Kidney (tissue), 14 donors: Measurements from ENCODE around the gene ACVR1. TPM values are rescaled to one million over a fixed set of nuclear protein-coding genes. Genes with fewer than 3 reads are reported as not detected.
"Not testable (repeated sequence)": the region's sequence is repeated elsewhere in the genome, so short reads cannot be mapped to it uniquely, and the experiment has no call there.

ENCODE experiments used
- DNase-seq, 5 donors: peaks; one replicate each; pipeline ENCODE4 v3.0.0-alpha.2; 2013 to 2020
- FAIRE-seq: peaks from 2 replicates; lab custom pipeline; 2012; peaks lifted over from hg19 to GRCh38; lab: Jason Lieb, UNC
- H3K27ac ChIP-seq, 2 donors: one replicate each; pipeline ENCODE4 v1.7.0; 2013; ENCODE audit warnings: low read depth in 2 of 2, low read length in 2 of 2, inconsistent platforms in 1 of 2
- H3K27me3 ChIP-seq: one replicate; pipeline ENCODE4 v1.7.1; 2013; ENCODE audit warnings: low read length, inconsistent platforms; ENCODE audit not compliant: control insufficient read depth, insufficient read depth
- H3K36me3 ChIP-seq, 3 donors: one replicate each; pipeline versions ENCODE4 v1.7.0 to v1.7.1; 2013; ENCODE audit warnings: low read length in 3 of 3, control low read depth in 1 of 3, inconsistent platforms in 1 of 3; ENCODE audit not compliant: insufficient read depth in 3 of 3, control insufficient read depth in 2 of 3
- H3K4me1 ChIP-seq, 3 donors: one replicate each; pipeline versions ENCODE4 v1.7.0 to v1.7.1; 2013; ENCODE audit warnings: low read length in 3 of 3, inconsistent platforms in 1 of 3, low read depth in 1 of 3; ENCODE audit not compliant: control insufficient read depth in 2 of 3, insufficient read depth in 2 of 3
- H3K4me3 ChIP-seq, 3 donors: one replicate each; pipeline versions ENCODE4 v1.7.0 to v1.8.1; 2013; ENCODE audit warnings: low read length in 3 of 3, control low read depth in 1 of 3, inconsistent platforms in 1 of 3
- H3K9ac ChIP-seq, 3 donors: one replicate each; pipeline versions ENCODE4 v1.7.0 to v1.7.1; 2013; ENCODE audit warnings: low read length in 3 of 3, control low read depth in 1 of 3, inconsistent platforms in 1 of 3
- H3K9me3 ChIP-seq, 3 donors: one replicate each; pipeline versions ENCODE4 v1.7.0 to v1.7.1; 2013; ENCODE audit warnings: low read length in 3 of 3, control low read depth in 1 of 3, inconsistent platforms in 1 of 3; ENCODE audit not compliant: control insufficient read depth in 2 of 3, insufficient read depth in 1 of 3
- CTCF ChIP-seq: IDR thresholded peaks from 3 replicates; pipeline ENCODE4 v1.5.1; 2012; ENCODE audit warnings: mild to moderate bottlenecking, moderate library complexity, borderline replicate concordance; ENCODE audit not compliant: insufficient read depth; ENCODE audit errors: extremely low read depth
- intact Hi-C: fragments of 100-400 bp; cut with DNase I; formaldehyde crosslinking; loops from one replicate; pipeline ENCODE4 v1.11.1; 2022
- polyA plus RNA-seq: library from polyadenylated mRNA; stranded (reverse); fragments of 350-450 nt; fragmentation: Illumina TruSeq; extraction: RNeasy Lipid Tissue Mini Kit (QIAGEN cat#74804); gene quantifications from one replicate; pipeline ENCODE4 v1.2.3, GENCODE V29; 2014; ENCODE audit warnings: low read depth, low replicate concordance; ENCODE audit not compliant: insufficient read depth
- total RNA-seq: library from RNA; stranded (reverse); fragmentation: NEBNext Ultra II Directional; extraction: Animal tissue kit (Norgen Biotek cat#: 25700); gene quantifications from one replicate; pipeline ENCODE4 v1.2.1, GENCODE V29; 2021
- donor health status: control.
- donor health status: control.
- donor health status: control.
- donor health status: control.
- donor health status: control.
- donor health status: DM: yes; HTN: yes; CAD: no.
- donor health status: Normal renal cell carcinoma (clear cell type).

ACVR1 gene
- total and polyA plus RNA-seq, 2 donors from 2014 or later: 16.3 to 38.3 TPM

- Histone ChIP-seq H3K4me1 (no peaks in the 10 kb centered on the region), H3K27ac (no peak overlapping the region), H3K9me3 (no peaks in the 10 kb centered on the region), H3K9ac (no peak overlapping the region), H3K27me3 (no peaks in the 10 kb centered on the region), H3K4me3 (no peak overlapping the region), H3K36me3 (no peaks in the 10 kb centered on the region)
- no peak for TF ChIP-seq CTCF
- intact Hi-C loops: no loop called here
- no peak for FAIRE-seq
- peak in 2 of 5 donors; percentile 51 to 58 for DNase-seq
Observed at GRCh38 chr2:157890969-157891642, 15.0 kb upstream of the ACVR1 start.

- Histone ChIP-seq H3K4me3 (no peak overlapping the region), H3K27me3 (no peaks in the 10 kb centered on the region), H3K27ac (no peak overlapping the region), H3K9me3 (no peaks in the 10 kb centered on the region), H3K4me1 (no peaks in the 10 kb centered on the region), H3K36me3 (no peaks in the 10 kb centered on the region), H3K9ac (no peak overlapping the region)
- DNase-seq (no peak), FAIRE-seq (no peak)
- TF ChIP-seq CTCF: no peak
- intact Hi-C loops: no loop called here
Observed at GRCh38 chr2:157887946-157888345, 11.8 kb upstream of the ACVR1 start.

GRCh38 chr2:157884533-157884932 lies 8.4 kb upstream of the ACVR1 start:
- H3K9ac ChIP-seq, H3K27me3 ChIP-seq, H3K36me3 ChIP-seq, H3K4me3 ChIP-seq, H3K4me1 ChIP-seq, DNase-seq, intact Hi-C loops, H3K27ac ChIP-seq, FAIRE-seq, H3K9me3 ChIP-seq: not testable (repeated sequence)

- H3K4me1 ChIP-seq: peaks cover 0 to 9% (median 9%) of the 10 kb centered on the region in 3 donors
- intact Hi-C loops: no loop called here
- no peak for TF ChIP-seq CTCF
- H3K36me3 ChIP-seq: no peaks in the 10 kb centered on the region
- DNase-seq (no peak), FAIRE-seq (no peak)
- H3K9ac ChIP-seq: no peak overlapping the region
- no peaks in the 10 kb centered on the region for H3K9me3 ChIP-seq
- H3K27me3 ChIP-seq: no peaks in the 10 kb centered on the region
- no peak overlapping the region for H3K4me3 ChIP-seq
- no peak overlapping the region for H3K27ac ChIP-seq
Observed at GRCh38 chr2:157880927-157881326, 4.8 kb upstream of the ACVR1 start.
